HG02571 (cell line): Measurements from ENCODE around the gene PTPRT.

Experiments used
- ATAC-seq: cut with Tn5 transposase; IDR thresholded peaks from one replicate; pipeline ENCODE4 v1.9.1; 2021; ENCODE audit warnings: mild to moderate bottlenecking, moderate library complexity; ENCODE audit not compliant: unreplicated experiment

Gene PTPRT

DNA sequence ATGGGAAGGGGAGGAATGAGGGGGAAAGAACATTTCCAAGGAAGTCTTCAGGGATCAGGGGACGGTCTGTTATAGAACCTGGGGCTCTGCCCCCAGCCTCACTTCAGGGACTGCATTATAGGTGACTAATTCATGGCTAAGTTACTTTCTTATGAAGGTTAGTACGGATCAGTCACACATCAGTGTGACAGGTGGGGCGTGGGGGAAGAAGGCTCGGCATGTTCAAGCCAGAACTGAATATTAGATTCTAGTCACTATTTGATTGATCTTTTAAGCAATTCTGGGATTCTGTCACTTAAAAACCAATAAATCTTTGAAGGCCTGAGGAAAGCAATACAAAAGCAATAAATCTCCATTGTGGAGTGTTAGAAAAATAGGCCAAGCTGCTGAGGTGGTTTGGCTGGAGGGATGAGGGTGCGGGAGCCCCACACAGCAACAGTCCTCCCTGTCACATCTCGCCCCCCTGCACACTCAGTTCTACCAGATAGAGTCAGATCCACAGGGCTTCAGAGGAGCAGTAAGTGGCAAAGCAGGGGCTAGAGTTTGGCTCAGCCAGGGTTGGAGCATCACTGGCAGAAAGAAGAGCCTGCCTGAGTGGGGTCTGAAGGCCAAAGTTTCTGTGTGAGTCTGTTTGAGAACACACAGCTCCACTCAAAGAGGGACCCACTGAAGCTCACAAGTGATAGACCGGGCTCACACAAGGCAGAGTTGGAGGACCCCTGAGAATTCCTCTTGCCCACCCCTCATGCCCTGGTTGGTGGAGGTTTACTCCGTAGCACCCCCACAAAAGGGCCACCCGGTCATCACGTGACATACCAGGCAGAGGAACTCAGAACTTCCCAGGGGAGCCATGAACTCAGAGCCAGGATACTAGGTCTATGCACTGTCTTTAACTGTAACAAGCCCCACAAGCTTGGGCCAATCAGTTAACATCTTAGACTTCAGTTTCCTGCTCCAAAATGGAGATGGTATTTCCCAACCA is 843.2 kb downstream of the PTPRT start:
- no peak for ATAC-seq

DNA sequence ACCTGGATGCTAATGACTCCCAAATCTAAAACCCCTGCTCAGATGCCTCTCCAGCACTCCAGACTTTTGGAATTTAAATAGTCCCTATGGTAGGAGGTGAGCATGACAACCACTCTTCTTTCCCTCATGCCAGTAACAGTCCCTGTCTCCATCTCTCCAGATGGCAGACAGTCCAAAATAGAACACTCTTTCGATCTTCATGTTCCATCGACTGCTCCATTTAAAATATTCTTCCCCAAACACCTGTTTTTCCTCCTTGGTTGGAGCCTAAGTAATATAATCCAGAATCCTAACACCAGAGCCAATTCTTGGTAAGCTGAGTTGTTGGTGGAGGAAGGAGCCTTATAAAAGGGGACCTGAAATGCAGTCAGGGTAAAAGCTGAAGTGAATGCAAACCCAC is 848.1 kb downstream of the PTPRT start:
- ATAC-seq = no peak

DNA sequence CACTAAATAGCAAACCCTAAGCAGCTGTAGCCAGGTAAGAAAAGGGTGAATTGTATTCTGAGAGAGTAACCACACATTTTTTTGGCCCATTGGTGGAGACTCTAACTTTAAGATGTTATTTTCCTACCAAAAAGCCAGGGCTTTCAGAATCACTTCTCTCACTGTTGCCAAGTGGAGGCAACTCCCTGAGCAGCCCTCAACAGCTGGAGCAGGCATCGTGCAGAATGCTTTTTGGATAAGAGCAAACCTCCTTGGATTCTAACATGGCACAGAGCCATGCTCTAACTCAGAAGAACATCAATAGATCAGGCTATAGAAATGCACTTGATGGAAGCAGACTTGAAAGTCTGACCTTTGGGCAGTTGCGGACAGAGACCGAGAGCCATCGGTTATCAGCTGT is 849.3 kb downstream of the PTPRT start:
- no peak for ATAC-seq

DNA sequence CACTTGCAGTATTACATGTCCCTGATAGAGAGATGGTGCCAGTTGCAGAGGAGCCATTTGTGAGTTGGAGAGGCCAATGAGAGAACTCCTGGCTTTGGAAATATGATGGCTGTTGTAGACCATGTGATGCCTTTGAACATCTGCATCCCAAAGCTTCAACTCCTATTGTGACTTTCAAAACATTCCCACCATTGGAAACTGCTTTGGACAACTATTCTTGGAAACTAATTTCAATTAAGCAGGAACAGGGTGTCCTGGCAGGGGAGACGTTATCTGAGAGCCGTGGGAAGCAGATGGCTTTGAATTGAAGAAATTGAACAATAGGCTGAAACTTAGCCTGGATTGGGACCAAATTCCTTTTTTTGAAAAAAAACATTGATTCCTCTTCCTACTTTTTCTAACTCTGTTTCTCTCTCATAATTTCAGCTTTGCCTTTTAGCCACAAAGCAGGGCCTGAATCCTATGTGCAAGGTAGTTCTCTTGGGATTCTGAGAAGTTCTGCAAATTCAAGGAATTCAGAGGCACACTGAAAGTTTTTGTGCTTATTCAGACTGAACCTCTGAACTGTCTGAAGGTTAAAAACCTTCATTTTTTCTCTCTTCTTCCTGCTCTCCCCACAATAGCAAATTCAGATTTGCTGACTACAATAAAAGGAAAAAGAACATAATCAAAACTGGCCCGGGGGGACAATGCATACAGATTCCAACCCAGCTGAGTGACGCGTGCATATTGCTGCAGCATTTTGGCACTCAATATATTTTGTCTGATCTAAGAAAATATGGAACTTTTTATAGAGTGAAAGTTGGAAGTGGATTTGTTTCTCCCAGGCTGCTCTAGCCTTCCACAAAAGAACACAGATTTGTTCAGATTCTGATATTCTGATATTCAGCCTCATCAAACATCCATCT is 851.2 kb downstream of the PTPRT start:
- no peak for ATAC-seq

DNA sequence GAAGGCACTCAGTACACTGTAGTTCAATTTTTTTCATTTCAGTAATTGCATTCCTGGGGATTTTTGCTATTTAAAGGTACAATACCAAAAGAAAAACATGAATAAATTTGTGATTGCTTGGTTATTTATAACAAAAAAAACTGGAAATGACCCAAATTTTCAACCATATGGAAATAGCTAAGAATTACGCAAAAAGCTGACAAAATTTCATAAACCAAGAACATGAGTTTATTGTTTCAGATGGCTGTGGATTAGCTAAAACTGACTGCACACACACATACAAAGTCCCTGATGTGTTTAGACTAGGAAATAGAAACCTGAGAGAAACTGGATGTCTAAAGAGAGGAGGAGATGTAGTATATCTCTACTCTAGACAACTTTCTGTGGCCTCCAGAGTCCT is 853.1 kb downstream of the PTPRT start:
- no peak for ATAC-seq

DNA sequence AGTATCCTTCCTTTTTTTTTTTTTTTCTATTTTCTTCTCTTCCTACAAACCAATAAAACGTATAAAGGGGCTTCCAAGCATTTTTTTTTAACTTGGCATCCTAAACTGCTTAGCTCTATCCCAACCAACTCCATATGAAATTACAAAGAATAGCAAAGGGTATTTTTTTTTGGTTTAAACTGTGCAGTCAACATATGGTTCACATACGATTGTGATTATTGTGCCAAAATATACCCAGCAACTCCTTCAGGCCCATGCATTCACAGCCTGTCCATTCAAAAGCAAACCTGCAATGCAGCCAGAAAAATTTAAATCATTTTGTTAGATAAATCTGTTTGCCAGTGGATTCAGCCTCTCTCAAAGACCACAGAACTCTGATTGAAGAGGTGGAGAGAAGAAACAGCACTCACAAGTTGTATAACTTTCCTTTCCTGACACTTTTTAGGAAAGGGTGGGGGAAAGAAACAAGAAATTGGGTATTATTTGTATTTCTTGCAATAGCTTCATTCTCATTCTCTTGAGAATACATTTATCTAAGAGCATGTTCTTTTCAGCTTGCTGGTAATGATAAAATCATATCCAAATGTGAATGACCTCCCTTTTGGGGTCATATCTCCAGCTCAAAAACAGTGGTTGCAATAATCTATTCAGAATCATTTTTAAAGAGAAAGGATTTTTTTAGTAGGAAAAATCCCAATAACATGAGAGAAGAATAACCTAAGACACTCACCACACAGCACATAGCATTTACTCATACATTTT is 870.3 kb downstream of the PTPRT start:
- ATAC-seq = no peak

DNA sequence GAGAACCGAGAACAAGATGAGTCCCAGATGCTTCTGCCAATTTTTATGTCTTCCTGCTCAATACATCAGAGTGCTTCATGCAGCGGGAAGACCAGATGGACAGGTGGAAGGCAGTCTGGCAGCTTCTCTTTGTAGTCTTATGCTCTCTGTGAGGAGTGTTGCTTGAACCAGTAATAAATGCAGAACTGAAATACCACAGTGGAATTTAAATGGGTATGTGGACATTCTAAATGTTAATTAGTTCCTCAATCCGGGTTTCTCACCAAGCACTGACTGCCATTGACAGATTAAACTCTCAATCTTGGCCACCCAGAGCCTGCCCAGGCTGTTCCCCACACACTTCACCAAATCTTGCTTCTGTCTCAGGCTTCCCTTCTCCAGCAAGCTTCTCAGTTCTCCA is 876.0 kb downstream of the PTPRT start:
- ATAC-seq = no peak

DNA sequence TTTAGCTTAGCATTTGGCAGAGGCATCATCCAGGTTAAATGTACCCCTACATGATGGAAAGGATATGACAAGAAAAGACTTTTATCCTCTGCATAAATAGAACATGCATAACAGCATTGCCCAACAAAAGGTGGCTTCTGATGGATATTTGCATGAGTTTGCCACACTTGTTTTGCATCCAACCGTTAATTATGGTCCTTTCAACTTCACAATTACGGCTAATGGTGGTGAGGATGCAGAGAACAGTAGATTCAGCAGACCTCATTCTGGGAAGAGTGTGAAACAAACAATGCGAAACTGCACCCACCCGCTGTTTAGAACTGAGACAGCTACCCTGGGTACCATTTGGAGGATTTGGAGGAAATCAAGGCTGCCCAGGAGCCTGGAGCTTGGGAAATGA is 880.7 kb downstream of the PTPRT start:
- no peak for ATAC-seq

DNA sequence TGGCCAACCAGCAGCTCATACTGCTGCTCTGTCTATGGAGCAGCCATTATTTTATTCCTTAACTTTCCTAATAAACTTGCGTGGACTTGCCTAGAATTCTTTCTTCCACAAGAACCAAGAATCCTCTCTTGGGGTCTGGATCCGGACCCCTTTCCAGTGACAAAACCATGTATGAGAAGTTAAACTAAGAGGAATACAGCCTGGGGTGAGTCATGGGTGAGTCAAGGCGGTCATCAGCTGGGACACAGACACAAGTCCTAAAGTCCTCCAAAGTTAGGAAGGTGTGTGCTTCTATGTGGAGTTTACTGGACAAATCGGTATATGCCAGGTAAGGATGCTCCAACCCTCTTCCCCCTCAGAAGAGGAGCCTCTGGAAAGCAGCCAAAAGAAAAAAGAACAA is 881.5 kb downstream of the PTPRT start:
- no peak for ATAC-seq

DNA sequence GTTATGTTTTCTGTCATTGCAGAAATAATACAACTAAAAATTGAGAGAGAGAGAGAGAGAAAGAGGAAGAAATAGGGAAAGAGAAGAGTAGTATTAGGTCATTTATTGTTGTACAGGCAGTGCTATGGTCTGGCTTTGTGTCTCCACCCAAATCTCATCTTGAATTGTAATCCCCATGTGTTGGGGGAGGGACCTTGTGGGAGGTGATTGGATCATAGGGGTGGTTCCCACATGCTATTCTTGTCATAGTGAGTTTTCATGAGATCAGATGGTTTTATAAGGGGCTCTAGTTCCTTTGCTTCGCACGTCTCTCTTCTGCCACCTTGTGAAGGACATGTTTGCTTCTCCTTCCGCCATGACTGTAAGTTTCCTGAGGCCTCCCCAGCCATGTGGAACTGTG is 894.1 kb downstream of the PTPRT start:
- ATAC-seq = no peak

DNA sequence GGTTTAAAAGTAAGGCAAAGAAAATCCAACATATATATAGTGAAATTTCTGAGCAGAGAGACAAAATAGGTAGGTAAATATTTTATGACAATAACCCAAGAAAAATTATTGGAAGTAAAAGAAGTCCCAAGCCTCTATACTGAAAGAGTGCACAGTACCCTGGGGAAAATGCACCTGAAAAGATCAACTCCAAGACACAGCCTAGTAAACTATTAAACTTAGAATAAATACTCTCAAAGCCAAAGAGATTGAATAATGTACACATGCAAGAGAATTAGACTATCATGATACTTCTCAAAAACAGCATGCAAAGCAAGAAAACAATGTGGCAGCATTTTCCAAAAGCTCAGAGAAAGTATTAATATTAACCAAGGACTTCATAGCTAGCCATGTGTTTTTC is 894.7 kb downstream of the PTPRT start:
- ATAC-seq = no peak

DNA sequence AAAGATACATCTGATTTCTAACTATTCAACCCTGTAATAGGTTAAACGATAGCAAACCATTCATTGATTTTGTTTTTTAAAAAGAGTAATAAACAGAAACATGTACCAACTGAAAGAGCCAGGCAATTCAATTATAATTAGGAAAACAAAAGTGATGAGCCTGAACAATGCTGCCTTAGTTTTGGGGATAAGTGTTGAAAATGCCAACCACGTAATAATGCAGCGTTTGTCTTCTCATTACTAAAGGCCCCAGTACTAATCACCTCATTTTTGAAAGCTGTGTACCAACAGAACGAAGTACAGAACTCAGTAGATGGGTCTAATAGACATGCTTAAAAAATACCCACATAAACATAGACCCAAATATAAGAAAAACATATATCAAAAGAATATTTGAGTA is 907.9 kb downstream of the PTPRT start:
- no peak for ATAC-seq

DNA sequence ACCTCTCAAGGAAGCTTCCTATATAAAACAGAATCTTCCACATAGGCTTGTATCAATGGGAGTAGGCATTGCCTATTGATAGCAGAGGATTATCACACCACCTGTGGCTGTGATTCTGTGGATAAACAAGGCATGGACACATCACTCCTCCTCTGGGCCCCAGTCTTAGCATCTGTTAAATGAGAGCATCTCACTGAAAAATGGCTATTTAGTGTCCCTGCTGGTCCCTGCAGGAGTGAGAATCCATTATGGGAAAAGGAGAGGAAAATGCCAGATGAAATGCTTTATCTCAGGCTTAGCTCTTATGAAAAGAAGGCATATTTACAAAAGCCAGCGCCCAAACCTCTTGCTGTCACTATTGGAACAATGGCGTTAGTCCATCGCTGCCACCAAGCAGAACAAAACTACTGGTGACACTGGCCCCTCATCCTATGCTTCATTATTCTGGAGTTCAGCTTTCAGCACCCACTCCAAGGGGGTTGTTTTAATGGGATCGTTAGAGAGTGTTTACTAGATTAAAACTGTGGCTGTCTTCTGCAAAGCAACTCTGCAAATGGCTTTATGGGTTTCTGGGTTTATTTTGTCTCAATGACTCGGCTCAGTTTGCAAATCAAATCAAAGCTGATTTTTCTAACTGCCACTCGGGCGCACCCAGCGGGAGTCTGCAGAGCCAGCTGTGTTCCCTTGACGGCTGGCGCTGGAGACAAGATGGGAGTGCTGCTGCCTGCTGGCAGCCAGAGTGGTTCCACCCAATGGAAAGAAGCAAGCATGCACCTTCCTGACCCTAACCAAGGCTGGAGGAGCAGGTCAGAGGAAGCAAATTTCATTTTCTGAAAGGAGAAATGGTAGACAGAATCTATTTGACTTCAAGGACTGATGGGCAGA is 912.7 kb downstream of the PTPRT start:
- ATAC-seq = no peak

DNA sequence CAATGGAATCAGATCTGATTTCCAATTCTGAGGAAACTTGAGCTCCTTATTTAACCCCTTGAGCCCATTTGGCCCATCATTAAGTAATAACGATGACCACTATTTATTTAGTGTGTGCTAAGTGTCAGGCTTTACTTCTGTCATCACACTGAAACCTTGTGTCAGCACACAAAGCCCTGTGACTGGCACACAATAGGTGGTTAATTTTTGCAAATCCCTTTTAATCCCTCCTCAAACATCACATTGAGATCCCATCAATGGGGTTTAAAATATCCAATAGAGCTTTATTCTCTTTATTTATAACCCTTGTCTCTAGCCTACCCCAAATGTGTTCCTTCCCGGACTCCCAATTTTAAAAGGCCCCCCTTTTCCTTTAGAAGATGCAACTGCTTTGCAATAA is 914.7 kb downstream of the PTPRT start:
- no peak for ATAC-seq

DNA sequence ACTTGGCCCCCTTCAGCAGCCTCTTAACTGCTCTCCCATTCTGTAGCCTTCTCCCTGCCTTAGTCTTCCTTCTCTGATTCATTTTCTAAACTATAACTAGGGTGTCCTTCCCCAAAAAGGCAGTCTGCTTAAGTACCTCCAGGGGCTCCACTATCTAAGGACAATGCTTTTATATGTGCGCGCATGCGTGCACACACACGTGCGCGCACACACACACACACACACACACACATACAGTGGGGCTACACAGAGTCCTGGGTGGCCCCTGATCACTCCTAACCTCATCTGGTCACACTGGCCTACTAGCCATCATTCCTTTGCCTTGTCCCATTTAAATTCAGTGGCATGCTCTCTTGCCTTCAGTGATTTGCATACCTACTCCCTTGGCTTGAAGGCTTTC is 917.2 kb downstream of the PTPRT start:
- ATAC-seq = no peak

DNA sequence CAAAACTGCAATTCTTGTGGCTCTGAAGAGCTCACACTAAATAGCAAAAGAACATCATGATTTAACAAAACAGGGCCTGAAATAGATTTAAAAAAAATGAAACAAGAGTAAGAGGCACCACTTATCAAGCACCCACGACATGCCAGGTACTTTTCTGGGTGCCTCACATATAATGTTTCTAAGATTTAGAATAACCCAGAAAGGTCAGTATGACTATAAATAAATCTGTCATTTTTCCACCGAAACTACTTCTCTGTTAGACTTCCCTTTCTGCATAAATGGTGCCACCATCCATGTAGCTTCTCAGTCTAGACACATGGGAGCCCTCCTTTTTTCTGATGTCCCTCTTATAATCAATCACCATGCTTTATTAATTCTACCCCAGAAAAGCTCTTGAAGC is 919.2 kb downstream of the PTPRT start:
- no peak for ATAC-seq

DNA sequence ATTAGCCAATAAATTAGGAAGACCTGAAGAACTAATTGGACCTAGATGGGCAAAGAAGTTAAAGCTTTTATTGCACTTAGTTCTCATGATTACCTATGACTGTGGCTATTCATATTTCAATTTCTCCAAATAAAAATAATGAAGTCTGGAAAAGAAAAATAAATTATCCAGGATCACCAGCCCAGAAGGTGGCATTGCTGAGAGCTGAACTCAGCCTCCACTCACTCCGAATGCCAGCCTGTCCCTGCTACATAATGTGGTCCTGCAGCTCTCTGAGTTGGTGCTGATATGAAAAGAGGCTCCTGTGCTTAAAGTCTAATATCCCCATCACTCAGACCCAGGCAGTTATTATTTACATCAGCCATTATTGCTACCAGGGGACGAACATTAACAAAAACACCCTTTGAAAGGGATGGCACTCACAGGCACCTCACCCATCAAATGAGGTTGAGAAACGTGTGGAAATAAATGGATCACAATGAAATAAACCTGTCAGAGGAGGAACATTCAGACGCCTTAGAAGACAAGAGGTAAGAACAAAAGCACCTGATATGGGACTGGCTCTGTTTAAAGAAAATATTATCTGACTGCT is 921.8 kb downstream of the PTPRT start:
- ATAC-seq = no peak

DNA sequence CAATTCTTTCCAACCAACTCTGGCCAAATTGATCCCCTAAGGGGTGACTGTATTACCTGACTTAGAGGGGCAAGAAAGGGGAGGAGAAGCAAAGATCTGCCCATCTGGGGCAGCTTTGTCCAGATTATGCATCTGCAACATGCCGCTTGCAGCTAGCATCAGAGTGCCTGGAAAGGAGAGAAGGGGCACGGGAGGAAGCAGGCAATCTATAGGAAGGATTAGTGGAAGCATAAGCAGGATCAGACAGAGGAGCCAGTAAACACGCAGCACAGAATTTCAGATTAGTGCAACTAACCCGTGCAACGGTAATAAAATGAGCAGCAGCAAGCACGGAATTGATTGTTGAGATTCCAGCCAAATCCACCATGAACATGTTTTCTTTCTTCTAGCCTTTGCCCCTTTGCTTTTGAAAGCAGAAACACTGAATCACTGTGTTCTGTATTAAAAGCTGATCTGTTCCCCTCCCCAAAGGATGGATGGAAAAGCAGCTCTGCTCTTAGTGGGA is 927.9 kb downstream of the PTPRT start:
- no peak for ATAC-seq

DNA sequence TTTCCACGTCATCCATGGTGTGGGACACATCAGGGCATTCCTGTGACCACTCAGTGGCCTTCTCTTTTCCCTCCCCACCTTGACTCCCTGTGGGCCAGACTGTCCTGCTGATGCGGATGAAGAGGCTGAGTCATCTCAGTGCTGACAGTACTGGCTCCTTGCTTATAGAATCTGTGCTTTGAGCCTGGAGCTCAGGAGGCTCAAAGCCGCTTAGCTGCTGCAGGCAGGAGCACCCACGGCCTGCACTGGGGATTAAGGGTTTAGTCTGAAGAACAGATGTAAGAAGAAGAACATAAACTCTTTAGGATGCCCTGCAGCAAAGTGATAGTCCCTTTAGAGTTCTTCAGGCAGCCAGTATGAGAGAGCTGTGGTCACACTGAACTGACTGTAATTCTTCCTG is 929.5 kb downstream of the PTPRT start:
- ATAC-seq = no peak

DNA sequence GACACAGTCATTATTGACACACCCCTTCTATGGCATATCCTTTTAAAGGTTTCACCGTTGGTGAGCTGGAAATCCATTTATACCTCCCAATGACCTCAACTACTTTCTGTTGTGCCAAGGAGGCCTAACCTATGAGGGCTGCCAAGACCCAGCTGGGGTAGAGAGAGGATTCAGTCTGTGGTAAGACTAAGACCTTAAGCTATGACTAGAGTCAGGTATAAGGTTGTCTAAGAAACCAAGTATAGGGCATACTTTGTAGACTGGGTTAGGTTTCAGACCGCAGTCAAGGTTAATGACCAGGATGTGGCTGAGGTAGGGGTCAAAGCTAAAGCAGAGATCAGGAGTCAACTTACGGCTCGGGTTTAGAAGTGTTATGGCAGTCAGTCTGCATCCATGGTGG is 930.3 kb downstream of the PTPRT start:
- ATAC-seq = no peak
